ENCODE results near the gene CAMTA1. TPM values are rescaled to one million over a fixed set of nuclear protein-coding genes. Genes with fewer than 3 reads are reported as not detected.

Gene CAMTA1
- total RNA-seq, 6 experiments from 2014 or later = 78.1 to 96.6 (median 86.1) TPM

- DNase-seq = no peak
Measured at GRCh38 chr1:7424352-7424890, 639.2 kb downstream of the CAMTA1 start.

GRCh38 chr1:7425229-7425628, 640.0 kb downstream of the CAMTA1 start:
- H3K27ac Mint-ChIP-seq = no peak overlapping the region

More at GRCh38 chr1:7424352-7424890, 639.2 kb downstream of the CAMTA1 start:
- H3K27ac Mint-ChIP-seq = no peak overlapping the region
- H3K4me1 Mint-ChIP-seq (ENCODE audit: low read depth) = peaks cover 18% of the 10 kb centered on the region
- no peak overlapping the region for H3K4me3 Mint-ChIP-seq
- TF ChIP-seq CTCF (IDR thresholded peaks at IDR 0.05) = no peak
- H3K9me3 Mint-ChIP-seq = no peaks in the 10 kb centered on the region
- H3K36me3 Mint-ChIP-seq (ENCODE audit: low read depth) = no peaks in the 10 kb centered on the region
- H3K27me3 Mint-ChIP-seq (ENCODE audit: insufficient read depth) = peaks cover 16% of the 10 kb centered on the region

GRCh38 chr1:7425771-7426170, 640.5 kb downstream of the CAMTA1 start:
- TF ChIP-seq CTCF (IDR thresholded peaks at IDR 0.05) = no peak
- peaks cover 16% of the 10 kb centered on the region; the same call in 1 of the 2 replicates for H3K4me1 Mint-ChIP-seq (ENCODE audit: low read depth)
- DNase-seq = no peak
- peaks cover 11% of the 10 kb centered on the region for H3K27me3 Mint-ChIP-seq (ENCODE audit: insufficient read depth)
- H3K9me3 Mint-ChIP-seq = no peaks in the 10 kb centered on the region
- H3K27ac Mint-ChIP-seq = no peak overlapping the region
- no peaks in the 10 kb centered on the region for H3K36me3 Mint-ChIP-seq (ENCODE audit: low read depth)
- no peak overlapping the region for H3K4me3 Mint-ChIP-seq

More at GRCh38 chr1:7425229-7425628, 640.0 kb downstream of the CAMTA1 start:
- no peak for TF ChIP-seq CTCF (IDR thresholded peaks at IDR 0.05)
- Mint-ChIP-seq H3K4me3 (no peak overlapping the region), H3K9me3 (no peaks in the 10 kb centered on the region), H3K4me1 (ENCODE audit: low read depth) (peaks cover 16% of the 10 kb centered on the region; the same call in 1 of the 2 replicates), H3K36me3 (ENCODE audit: low read depth) (no peaks in the 10 kb centered on the region), H3K27me3 (ENCODE audit: insufficient read depth) (peaks cover 11% of the 10 kb centered on the region)
- DNase-seq = no peak

- H3K36me3 Mint-ChIP-seq (ENCODE audit: low read depth) = no peaks in the 10 kb centered on the region
- H3K4me3 Mint-ChIP-seq = no peak overlapping the region
- no peak for TF ChIP-seq CTCF (IDR thresholded peaks at IDR 0.05)
- H3K4me1 Mint-ChIP-seq (ENCODE audit: low read depth) = peaks cover 16% of the 10 kb centered on the region; the same call in 1 of the 2 replicates
- no peak for DNase-seq
- no peaks in the 10 kb centered on the region for H3K9me3 Mint-ChIP-seq
- H3K27ac Mint-ChIP-seq = no peak overlapping the region
- peaks cover 9% of the 10 kb centered on the region for H3K27me3 Mint-ChIP-seq (ENCODE audit: insufficient read depth)
Measured at GRCh38 chr1:7426780-7427604, 641.7 kb downstream of the CAMTA1 start.

- TF ChIP-seq CTCF (IDR thresholded peaks at IDR 0.05) = no peak
- H3K36me3 Mint-ChIP-seq (ENCODE audit: low read depth) = no peaks in the 10 kb centered on the region
- H3K27ac Mint-ChIP-seq = no peak overlapping the region
- H3K27me3 Mint-ChIP-seq (ENCODE audit: insufficient read depth) = peaks cover 9% of the 10 kb centered on the region
- no peak for DNase-seq
- peaks cover 16% of the 10 kb centered on the region; the same call in 1 of the 2 replicates for H3K4me1 Mint-ChIP-seq (ENCODE audit: low read depth)
- H3K9me3 Mint-ChIP-seq = no peaks in the 10 kb centered on the region
- H3K4me3 Mint-ChIP-seq = no peak overlapping the region
Measured at GRCh38 chr1:7427605-7428300, 642.5 kb downstream of the CAMTA1 start.
